Muscle layer of duodenum (tissue), 2 donors: ENCODE results near the gene MSTN.

Source experiments
- H3K27ac ChIP-seq: one replicate; pipeline ENCODE4 v1.7.0; 2013; ENCODE audit warnings: mild to moderate bottlenecking, low read length
- H3K27me3 ChIP-seq: one replicate; pipeline ENCODE4 v1.7.0; 2013; ENCODE audit warnings: low read depth, mild to moderate bottlenecking, control low read depth, low read length
- H3K36me3 ChIP-seq, 2 donors: one replicate each; pipeline ENCODE4 v1.7.0; 2013; ENCODE audit warnings: low read length in 2 of 2, control low read depth in 1 of 2, mild to moderate bottlenecking in 1 of 2; ENCODE audit not compliant: insufficient read depth in 2 of 2, control insufficient read depth in 1 of 2
- H3K4me1 ChIP-seq, 2 donors: one replicate each; pipeline ENCODE4 v1.7.0; 2013; ENCODE audit warnings: low read length in 2 of 2, mild to moderate bottlenecking in 2 of 2, control low read depth in 1 of 2, moderate library complexity in 1 of 2; ENCODE audit not compliant: insufficient read depth in 2 of 2, control insufficient read depth in 1 of 2
- H3K4me3 ChIP-seq, 2 donors: one replicate each; pipeline ENCODE4 v1.7.0; 2013; ENCODE audit warnings: low read length in 2 of 2, low read depth in 1 of 2, mild to moderate bottlenecking in 1 of 2
- H3K9me3 ChIP-seq, 2 donors: one replicate each; pipeline ENCODE4 v1.7.0; 2013; ENCODE audit warnings: low read length in 2 of 2, control low read depth in 1 of 2, mild to moderate bottlenecking in 1 of 2; ENCODE audit not compliant: control insufficient read depth in 1 of 2
- donor health status: healthy.

MSTN gene

GRCh38 chr2:190062601-190063000 lies at the start of gene MSTN:
Gene MSTN (minus strand): TSS chr2:190062729. CDS start chr2:190062596, 133 bp downstream.
- H3K27ac ChIP-seq = peak within 1 kb of the TSS; percentile 25

GRCh38 chr2:190111166-190111565 lies 48.6 kb upstream of the MSTN start:
- Histone ChIP-seq H3K27ac (no peak overlapping the region), H3K36me3 (no peaks in the 10 kb centered on the region)

More at GRCh38 chr2:190062601-190063000, at the start of gene MSTN:
- Histone ChIP-seq H3K27me3 (no peaks in the 10 kb centered on the region), H3K4me1 (peaks cover 0 to 7% of the 10 kb centered on the region in 2 donors), H3K9me3 (no peaks in the 10 kb centered on the region), H3K36me3 (no peaks in the 10 kb centered on the region), H3K4me3 (peak within 1 kb of the TSS; percentile 47 to 51)

GRCh38 chr2:190110699-190111098 lies 48.2 kb upstream of the MSTN start:
- Histone ChIP-seq H3K27ac (no peak overlapping the region), H3K27me3 (no peaks in the 10 kb centered on the region)

More at GRCh38 chr2:190111166-190111565, 48.6 kb upstream of the MSTN start:
- no peaks in the 10 kb centered on the region for H3K4me1 ChIP-seq
- no peaks in the 10 kb centered on the region for H3K27me3 ChIP-seq
- H3K9me3 ChIP-seq = no peaks in the 10 kb centered on the region
- H3K4me3 ChIP-seq = no peak overlapping the region

GRCh38 chr2:190110131-190110530 lies 47.6 kb upstream of the MSTN start:
- Histone ChIP-seq H3K4me1 (no peaks in the 10 kb centered on the region), H3K9me3 (no peaks in the 10 kb centered on the region), H3K27me3 (no peaks in the 10 kb centered on the region), H3K27ac (no peak overlapping the region), H3K4me3 (no peak overlapping the region), H3K36me3 (no peaks in the 10 kb centered on the region)

More at GRCh38 chr2:190110699-190111098, 48.2 kb upstream of the MSTN start:
- Histone ChIP-seq H3K4me3 (no peak overlapping the region), H3K9me3 (no peaks in the 10 kb centered on the region), H3K4me1 (no peaks in the 10 kb centered on the region), H3K36me3 (no peaks in the 10 kb centered on the region)

- Histone ChIP-seq H3K27me3 (no peaks in the 10 kb centered on the region), H3K4me3 (no peak overlapping the region), H3K4me1 (no peaks in the 10 kb centered on the region), H3K9me3 (no peaks in the 10 kb centered on the region), H3K27ac (no peak overlapping the region), H3K36me3 (no peaks in the 10 kb centered on the region)
Observed at GRCh38 chr2:190107409-190107808, 44.9 kb upstream of the MSTN start.

GRCh38 chr2:190106783-190107182 lies 44.3 kb upstream of the MSTN start:
- no peaks in the 10 kb centered on the region for H3K9me3 ChIP-seq
- H3K27me3 ChIP-seq = no peaks in the 10 kb centered on the region
- H3K4me1 ChIP-seq = no peaks in the 10 kb centered on the region
- no peak overlapping the region for H3K27ac ChIP-seq
- no peak overlapping the region for H3K4me3 ChIP-seq
- no peaks in the 10 kb centered on the region for H3K36me3 ChIP-seq

- Histone ChIP-seq H3K4me1 (no peaks in the 10 kb centered on the region), H3K36me3 (no peaks in the 10 kb centered on the region), H3K4me3 (no peak overlapping the region), H3K27ac (no peak overlapping the region), H3K9me3 (no peaks in the 10 kb centered on the region), H3K27me3 (no peaks in the 10 kb centered on the region)
Observed at GRCh38 chr2:190105554-190105953, 43.0 kb upstream of the MSTN start.

- H3K27me3 ChIP-seq = no peaks in the 10 kb centered on the region
- no peak overlapping the region for H3K4me3 ChIP-seq
- no peaks in the 10 kb centered on the region for H3K4me1 ChIP-seq
- H3K36me3 ChIP-seq = no peaks in the 10 kb centered on the region
- no peaks in the 10 kb centered on the region for H3K9me3 ChIP-seq
- H3K27ac ChIP-seq = no peak overlapping the region
Observed at GRCh38 chr2:190103144-190103543, 40.6 kb upstream of the MSTN start.

GRCh38 chr2:190099890-190100697 lies 37.6 kb upstream of the MSTN start:
- H3K27ac ChIP-seq = no peak overlapping the region
- no peaks in the 10 kb centered on the region for H3K36me3 ChIP-seq
- no peaks in the 10 kb centered on the region for H3K27me3 ChIP-seq

GRCh38 chr2:190098851-190099250 lies 36.3 kb upstream of the MSTN start:
- no peak overlapping the region for H3K4me3 ChIP-seq
- H3K4me1 ChIP-seq = peaks cover 0 to 2% of the 10 kb centered on the region in 2 donors
- no peaks in the 10 kb centered on the region for H3K36me3 ChIP-seq
- H3K9me3 ChIP-seq = no peaks in the 10 kb centered on the region
- H3K27ac ChIP-seq = no peak overlapping the region
- no peaks in the 10 kb centered on the region for H3K27me3 ChIP-seq

More at GRCh38 chr2:190099890-190100697, 37.6 kb upstream of the MSTN start:
- Histone ChIP-seq H3K4me3 (no peak overlapping the region), H3K9me3 (no peaks in the 10 kb centered on the region), H3K4me1 (no peaks in the 10 kb centered on the region)

- no peaks in the 10 kb centered on the region for H3K9me3 ChIP-seq
- no peak overlapping the region for H3K4me3 ChIP-seq
- no peak overlapping the region for H3K27ac ChIP-seq
- no peaks in the 10 kb centered on the region for H3K27me3 ChIP-seq
- no peaks in the 10 kb centered on the region for H3K36me3 ChIP-seq
- H3K4me1 ChIP-seq = peaks cover 0 to 4% of the 10 kb centered on the region in 2 donors
Observed at GRCh38 chr2:190097115-190097514, 34.6 kb upstream of the MSTN start.
